Measurements from ENCODE around the gene ZNF574. TPM values are rescaled to one million over a fixed set of nuclear protein-coding genes. Genes with fewer than 3 reads are reported as not detected.

Gene ZNF574
- total RNA-seq, 1 donor from 2014 or later: 20.0 TPM

- Mint-ChIP-seq H3K27me3 (ENCODE audit: low read depth, unreplicated experiment) (peaks cover 14% of the 10 kb centered on the region), H3K9me3 (ENCODE audit: unreplicated experiment) (peaks cover 4% of the 10 kb centered on the region), H3K27ac (ENCODE audit: unreplicated experiment) (no peak overlapping the region), H3K4me1 (ENCODE audit: low read depth, unreplicated experiment) (peaks cover 3% of the 10 kb centered on the region), H3K4me3 (ENCODE audit: unreplicated experiment) (no peak overlapping the region), H3K36me3 (ENCODE audit: low read depth, unreplicated experiment) (peaks cover 6% of the 10 kb centered on the region)
- Histone ChIP-seq H3K79me2 (ENCODE audit: insufficient read depth, low read length) (no peaks in the 10 kb centered on the region), H3K36me3 (ENCODE audit: insufficient read depth, low read length) (no peaks in the 10 kb centered on the region), H3K4me3 (ENCODE audit: insufficient read depth, low read depth, low read length) (no peak overlapping the region), H2AFZ (ENCODE audit: low read depth, low read length) (no peak overlapping the region), H3K27me3 (ENCODE audit: insufficient read depth, low read length) (no peaks in the 10 kb centered on the region), H3K9ac (ENCODE audit: low read length) (no peak overlapping the region), H4K20me1 (ENCODE audit: insufficient read depth, low read length) (no peaks in the 10 kb centered on the region), H3K27ac (ENCODE audit: low read depth, low read length) (no peak overlapping the region), H3K4me2 (ENCODE audit: low read length) (no peak overlapping the region), H3K9me3 (ENCODE audit: insufficient read depth, low read depth, low read length) (no peaks in the 10 kb centered on the region), H3K4me1 (ENCODE audit: insufficient read depth, low read length) (no peaks in the 10 kb centered on the region)
- FAIRE-seq (no peak), DNase-seq (ENCODE audit: low read depth) (no peak)
- no peak for TF ChIP-seq CTCF (IDR thresholded peaks at IDR 0.05; ENCODE audit: insufficient read depth, low read depth, low read length)
- no peak for TF ChIP-seq EZH2 (IDR thresholded peaks at IDR 0.05; ENCODE audit: insufficient read depth, low read length)
Measured at GRCh38 chr19:42052241-42052863, 23.6 kb upstream of the ZNF574 start.

GRCh38 chr19:42053037-42053935 is 22.7 kb upstream of the ZNF574 start:
- H3K4me2 ChIP-seq (ENCODE audit: low read length): no peak overlapping the region
- Mint-ChIP-seq H3K9me3 (ENCODE audit: unreplicated experiment) (peaks cover 4% of the 10 kb centered on the region), H3K4me1 (ENCODE audit: low read depth, unreplicated experiment) (peaks cover 3% of the 10 kb centered on the region), H3K27me3 (ENCODE audit: low read depth, unreplicated experiment) (peaks cover 14% of the 10 kb centered on the region), H3K27ac (ENCODE audit: unreplicated experiment) (no peak overlapping the region), H3K4me3 (ENCODE audit: unreplicated experiment) (no peak overlapping the region), H3K36me3 (ENCODE audit: low read depth, unreplicated experiment) (peaks cover 6% of the 10 kb centered on the region)
- H3K27ac ChIP-seq (ENCODE audit: low read depth, low read length): no peak overlapping the region
- H3K9ac ChIP-seq (ENCODE audit: low read length): no peak overlapping the region
- no peaks in the 10 kb centered on the region for H3K79me2 ChIP-seq (ENCODE audit: insufficient read depth, low read length)
- H3K4me3 ChIP-seq (ENCODE audit: insufficient read depth, low read depth, low read length): no peak overlapping the region
- no peaks in the 10 kb centered on the region for H3K36me3 ChIP-seq (ENCODE audit: insufficient read depth, low read length)
- no peak for FAIRE-seq
- no peaks in the 10 kb centered on the region for H4K20me1 ChIP-seq (ENCODE audit: insufficient read depth, low read length)
- no peaks in the 10 kb centered on the region for H3K9me3 ChIP-seq (ENCODE audit: insufficient read depth, low read depth, low read length)
- H3K4me1 ChIP-seq (ENCODE audit: insufficient read depth, low read length): no peaks in the 10 kb centered on the region
- DNase-seq (ENCODE audit: low read depth): no peak
- TF ChIP-seq EZH2 (IDR thresholded peaks at IDR 0.05; ENCODE audit: insufficient read depth, low read length): no peak
- TF ChIP-seq CTCF (IDR thresholded peaks at IDR 0.05; ENCODE audit: insufficient read depth, low read depth, low read length): no peak
- no peaks in the 10 kb centered on the region for H3K27me3 ChIP-seq (ENCODE audit: insufficient read depth, low read length)
- H2AFZ ChIP-seq (ENCODE audit: low read depth, low read length): no peak overlapping the region

Data from astrocyte (in vitro differentiated cells and primary cell).